ENCODE results near the gene MGAT1. TPM values are rescaled to one million over a fixed set of nuclear protein-coding genes. Genes with fewer than 3 reads are reported as not detected.
"Not testable (repeated sequence)": the region's sequence is repeated elsewhere in the genome, so short reads cannot be mapped to it uniquely, and the experiment has no call there.

Gene MGAT1
- total RNA-seq, 2 donors from 2014 or later, result 150 to 160 TPM

DNA sequence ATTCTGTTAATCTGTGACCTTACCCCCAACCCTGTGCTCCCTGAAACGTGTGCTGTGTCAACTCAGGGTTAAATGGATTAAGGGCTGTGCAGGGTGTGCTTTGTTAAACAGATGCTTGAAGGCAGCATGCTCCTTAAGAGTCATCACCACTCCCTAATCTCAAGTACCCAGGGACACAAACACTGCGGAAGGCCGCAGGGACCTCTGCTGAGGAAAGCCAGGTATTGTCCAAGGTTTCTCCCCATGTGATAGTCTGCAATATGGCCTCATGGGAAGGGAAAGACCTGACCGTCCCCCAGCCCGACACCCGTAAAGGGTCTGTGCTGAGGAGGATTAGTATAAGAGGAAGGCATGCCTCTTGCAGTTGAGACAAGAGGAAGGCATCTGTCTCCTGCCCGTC, 24.8 kb upstream of the MGAT1 start:
- intact Hi-C loops (cut with DNase I), result not testable (repeated sequence)

GRCh38 chr5:180825768-180826525, 23.3 kb upstream of the MGAT1 start:
- peak; percentile 72 for DNase-seq (ENCODE audit: low spot score)
- intact Hi-C loops (cut with DNase I), result no loop called here

More for the DNA sequence above, 24.8 kb upstream of the MGAT1 start:
- not testable (repeated sequence) for DNase-seq (ENCODE audit: low spot score)

GRCh38 chr5:180824630-180825476, 22.2 kb upstream of the MGAT1 start:
- intact Hi-C loops (cut with DNase I), result no loop called here
- DNase-seq (ENCODE audit: low spot score), result peak; percentile 68

DNA sequence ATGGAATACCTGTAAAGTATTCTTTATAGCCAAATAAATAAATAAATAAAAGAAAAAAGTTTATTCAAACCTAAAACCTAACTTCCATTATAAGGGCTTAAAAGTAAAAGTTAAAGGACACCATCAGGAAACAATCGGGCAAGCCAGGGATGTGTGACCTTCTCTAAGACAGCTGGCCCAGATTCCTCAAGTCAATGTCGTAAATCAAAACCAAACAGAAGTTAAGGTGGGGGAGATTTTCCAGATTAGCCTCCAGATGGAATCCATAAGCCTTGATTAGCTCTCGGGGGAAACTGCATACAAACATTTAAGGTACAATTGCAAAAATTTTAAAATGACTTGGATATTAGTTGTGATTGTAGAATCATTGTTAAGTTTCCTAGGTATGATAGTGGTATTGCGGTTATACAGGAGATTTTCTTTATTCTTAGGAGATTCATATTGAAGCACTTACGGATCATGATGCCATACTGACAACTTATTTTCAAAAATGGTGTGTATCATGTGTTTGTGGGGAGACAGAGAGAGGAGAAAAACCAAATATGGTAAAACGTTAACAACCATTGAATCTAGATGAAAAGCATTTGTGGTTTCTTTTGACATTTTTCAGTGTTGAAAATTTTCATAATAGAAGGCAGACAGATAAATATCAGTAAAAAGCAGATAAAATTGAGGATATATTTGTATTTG, 21.5 kb upstream of the MGAT1 start:
- intact Hi-C loops (cut with DNase I), result no loop called here

DNA sequence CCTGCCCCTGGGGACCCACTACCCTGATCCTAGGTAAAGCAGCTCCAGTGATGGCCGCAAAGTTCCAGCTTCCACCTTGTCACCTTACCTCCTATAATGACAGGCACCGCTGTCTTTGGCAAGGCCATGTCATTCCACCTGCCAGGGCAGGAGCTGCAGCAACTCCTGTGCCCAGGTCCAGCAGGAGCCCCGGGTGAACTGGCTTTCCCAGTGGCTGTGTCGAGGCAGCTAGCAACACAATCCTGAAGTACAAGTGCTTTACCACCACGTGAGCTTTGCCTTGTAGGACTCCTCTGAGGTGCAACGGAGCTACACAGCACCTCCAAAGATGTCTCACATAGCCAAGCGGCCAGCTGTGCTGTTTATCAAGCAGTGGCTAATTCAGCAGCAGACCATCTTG, 20.7 kb upstream of the MGAT1 start:
- DNase-seq (ENCODE audit: low spot score), result no peak

More for the DNA sequence above, 21.5 kb upstream of the MGAT1 start:
- no peak for DNase-seq (ENCODE audit: low spot score)

GRCh38 chr5:180821538-180821937, 18.9 kb upstream of the MGAT1 start:
- intact Hi-C loops (cut with DNase I), result no loop called here
- no peak for DNase-seq (ENCODE audit: low spot score)

More for the DNA sequence above, 20.7 kb upstream of the MGAT1 start:
- intact Hi-C loops (cut with DNase I), result no loop called here

DNA sequence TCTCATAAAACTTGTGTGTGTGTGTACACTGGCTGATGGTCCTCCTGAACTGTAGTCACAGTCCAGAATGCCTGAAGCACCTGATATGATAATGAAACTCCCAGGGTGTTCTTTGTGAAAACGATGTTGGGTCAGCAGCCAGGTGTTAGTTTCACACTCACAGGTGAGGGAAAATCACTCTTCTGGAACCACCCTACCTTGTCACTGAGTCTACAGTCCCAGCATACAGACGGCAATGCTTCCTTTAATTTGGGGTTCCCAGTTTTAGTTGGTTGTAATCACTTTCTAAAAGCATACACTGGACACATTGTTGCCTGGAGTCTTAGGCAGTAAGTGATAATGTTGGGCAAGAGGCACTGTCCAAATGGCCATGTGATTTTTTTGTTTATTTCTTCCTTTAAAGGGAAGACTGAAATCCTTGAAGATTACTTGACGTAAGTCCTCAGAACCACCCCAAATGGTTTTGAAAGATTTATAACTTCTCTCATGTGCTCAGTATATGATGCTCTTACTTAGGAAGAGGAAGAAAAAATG, 18.2 kb upstream of the MGAT1 start:
- intact Hi-C loops (cut with DNase I), result no loop called here
- no peak for DNase-seq (ENCODE audit: low spot score)

GRCh38 chr5:180818677-180819341, 16.2 kb upstream of the MGAT1 start:
- DNase-seq (ENCODE audit: low spot score), result no peak
- intact Hi-C loops (cut with DNase I), result no loop called here

GRCh38 chr5:180817893-180818674, 15.5 kb upstream of the MGAT1 start:
- intact Hi-C loops (cut with DNase I), result no loop called here
- DNase-seq (ENCODE audit: low spot score), result no peak

DNA sequence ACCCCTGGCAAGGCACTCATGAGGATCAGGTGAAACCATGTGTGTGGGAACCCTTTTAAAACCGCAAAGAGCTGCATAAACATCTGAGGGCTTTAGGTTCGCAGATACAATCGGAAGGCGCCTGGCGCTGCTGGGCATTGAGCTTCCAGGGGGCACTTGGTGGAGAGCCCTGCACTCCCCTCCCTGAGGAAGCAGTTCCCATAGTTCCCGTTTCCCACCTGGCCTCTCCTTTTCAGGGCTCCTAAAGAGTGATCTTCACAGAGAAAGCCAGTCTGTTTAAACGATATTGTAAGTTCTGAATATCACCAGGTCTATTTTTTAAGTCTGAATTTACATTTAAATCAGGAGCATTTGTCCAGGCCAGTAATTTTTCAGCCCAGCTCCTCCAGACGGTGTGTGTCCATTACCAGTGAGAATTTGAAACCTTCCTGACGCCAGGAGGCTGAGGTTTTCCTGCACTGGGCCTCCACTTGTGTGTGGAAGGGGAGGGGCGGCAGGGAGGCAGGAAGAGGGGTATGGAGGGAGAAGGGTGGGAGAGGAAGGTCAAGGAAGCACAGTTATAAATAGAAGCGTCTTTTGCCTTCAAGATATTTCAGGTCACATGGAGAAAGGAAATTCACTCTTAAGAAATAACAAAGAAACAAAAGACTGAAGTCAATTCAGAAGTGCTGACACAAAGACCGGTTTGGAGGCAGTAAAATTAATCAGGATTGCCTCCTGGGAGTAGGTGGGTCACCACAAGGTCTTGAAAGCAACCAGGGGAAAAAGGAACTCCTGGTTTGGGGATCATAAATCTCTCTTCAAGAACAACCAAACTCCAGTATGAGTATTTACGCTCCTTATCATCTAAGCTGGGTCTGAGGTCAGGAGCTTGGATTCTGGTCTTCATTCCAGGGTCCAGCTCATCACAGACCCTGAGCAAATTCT, 14.3 kb upstream of the MGAT1 start:
- intact Hi-C loops (cut with DNase I), result no loop called here

DNA sequence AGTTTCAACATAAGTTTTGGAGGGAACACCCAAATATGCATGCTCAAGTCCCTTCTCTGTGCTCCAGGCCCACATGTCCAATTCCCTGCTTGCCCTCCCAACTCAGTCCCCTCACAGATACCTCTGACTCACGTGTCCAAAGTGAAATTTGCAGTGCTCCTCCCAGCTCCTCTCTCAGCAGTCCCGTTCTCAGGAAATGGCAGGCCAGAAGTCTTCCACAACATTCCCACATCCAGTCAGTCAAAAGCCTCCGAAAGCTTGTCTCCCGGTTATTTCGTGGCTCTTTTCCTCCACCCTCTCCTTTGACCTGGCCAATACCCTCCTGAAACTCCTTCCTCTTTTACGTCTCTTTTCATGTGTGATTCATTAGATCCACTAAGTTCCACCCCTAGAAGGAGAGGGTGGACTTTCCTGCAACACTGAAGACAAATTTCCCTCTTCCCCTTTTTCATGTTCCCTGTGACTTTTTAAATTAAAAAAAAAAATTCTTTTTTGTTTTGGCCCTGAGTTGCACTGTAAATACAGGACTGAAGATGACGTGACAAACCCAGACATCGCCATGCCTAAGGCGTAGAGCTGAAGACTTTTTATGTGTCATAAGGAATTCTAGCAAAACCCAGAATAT, 12.8 kb upstream of the MGAT1 start:
- intact Hi-C loops (cut with DNase I), result no loop called here
- no peak for DNase-seq (ENCODE audit: low spot score)

More for the DNA sequence above, 14.3 kb upstream of the MGAT1 start:
- DNase-seq (ENCODE audit: low spot score), result peak; percentile 60

DNA sequence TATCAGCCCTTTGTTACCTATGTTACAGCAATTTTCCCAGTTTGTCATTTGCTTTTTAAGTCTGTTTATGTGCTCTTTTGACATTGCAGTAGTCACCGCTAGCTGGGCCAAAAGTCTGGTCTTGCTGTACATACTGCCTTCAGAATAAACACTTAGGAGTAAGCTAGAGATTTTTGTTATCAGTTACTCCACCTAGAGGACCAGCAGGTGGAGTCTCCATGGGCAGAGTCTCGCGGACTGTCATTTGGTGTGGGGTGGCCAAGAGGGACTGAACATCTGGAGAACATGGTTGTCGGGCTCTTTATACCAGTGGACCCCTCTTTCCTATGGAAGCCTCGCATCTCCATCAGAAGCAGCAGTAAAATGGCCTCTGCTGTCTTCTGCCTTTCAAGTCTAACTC, 10.8 kb upstream of the MGAT1 start:
- intact Hi-C loops (cut with DNase I), result no loop called here
- DNase-seq (ENCODE audit: low spot score), result no peak

DNA sequence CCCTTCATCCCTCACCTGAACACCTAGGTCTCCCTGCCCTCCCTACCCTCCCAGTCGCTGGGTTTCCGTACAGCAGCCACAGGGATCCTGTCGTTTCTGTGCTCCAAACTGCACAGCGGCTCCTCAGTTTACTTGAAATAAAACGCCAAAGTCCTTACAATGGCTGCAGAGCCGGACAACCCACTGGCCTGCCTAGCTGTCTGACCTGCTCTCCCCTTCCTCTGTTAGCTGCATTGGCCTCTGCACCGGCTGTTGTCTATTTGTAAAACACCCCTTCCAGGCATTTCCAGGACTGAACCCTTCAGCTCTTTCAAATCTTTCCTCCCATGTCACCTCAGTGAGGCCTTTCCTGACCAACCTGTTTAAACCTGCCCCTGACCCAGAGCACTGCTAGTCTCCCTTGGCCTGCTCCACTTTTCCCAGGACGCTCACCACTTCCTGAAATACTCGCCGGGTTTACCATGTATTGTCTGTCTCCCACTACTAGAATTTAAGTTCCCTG, 9.1 kb upstream of the MGAT1 start:
- intact Hi-C loops (cut with DNase I), result no loop called here
- peak; percentile 69 for DNase-seq (ENCODE audit: low spot score)

- intact Hi-C loops (cut with DNase I), result no loop called here
- DNase-seq (ENCODE audit: low spot score), result peak; percentile 91
These were observed 8.5 kb upstream of the MGAT1 start for GRCh38 chr5:180810959-180811622.

DNA sequence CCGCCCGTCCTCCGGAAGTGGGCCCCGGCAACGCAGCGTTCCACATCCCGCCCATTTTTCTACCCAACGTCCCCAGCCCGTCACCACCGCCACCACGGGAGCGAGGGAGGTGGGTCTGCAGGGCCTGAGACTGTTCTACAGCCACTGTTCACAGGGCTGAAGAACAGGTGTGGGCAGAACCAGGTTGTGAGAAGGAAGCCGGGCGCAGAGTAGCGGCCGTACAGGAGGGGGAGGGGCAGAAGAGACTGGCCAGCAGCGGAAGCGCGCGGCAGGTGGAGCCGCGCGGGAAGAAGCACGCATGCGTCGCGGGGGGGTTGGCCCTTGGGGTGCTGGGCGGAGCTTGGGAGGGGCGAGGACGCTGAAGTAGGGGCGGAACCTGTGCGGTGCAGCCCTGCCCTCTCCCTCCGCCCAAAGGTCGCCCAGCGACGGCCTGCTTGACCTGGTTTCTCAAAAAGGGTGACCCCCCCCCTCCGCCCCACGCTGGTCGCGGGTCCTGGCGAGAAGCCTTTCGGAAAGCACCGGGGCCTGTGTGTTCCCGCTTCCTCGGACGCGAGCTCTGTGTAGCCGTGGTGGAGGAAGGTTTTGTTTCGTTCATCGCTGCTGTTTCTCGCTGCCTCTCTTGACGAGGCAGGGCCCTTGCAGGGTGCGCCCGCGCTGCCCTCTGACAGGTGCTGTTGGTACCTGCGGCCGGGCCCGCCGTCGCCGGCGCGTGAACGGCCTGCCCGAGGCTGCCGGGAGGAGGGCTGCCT, 7.8 kb upstream of the MGAT1 start:
- intact Hi-C loops (cut with DNase I), result no loop called here
- DNase-seq (ENCODE audit: low spot score), result peak; percentile 99
